OCI-LY3 (cell line): ENCODE results near the gene EIF4ENIF1.

ENCODE experiments used
- H2AFZ ChIP-seq: fragments of 200-600, 300-600 bp; shearing (Covaris generic); 2 replicates; pipeline ENCODE4 v1.6.0; 2014; ENCODE audit warnings: antibody characterized with exemption, low read depth, low read length
- H3K27ac ChIP-seq: fragments of 200-600, 300-600 bp; sonication (generic); 2 replicates; pipeline ENCODE4 v1.5.1; 2014; ENCODE audit warnings: mild to moderate bottlenecking, low read length, moderate library complexity, mixed read lengths
- H3K27me3 ChIP-seq: fragments of 200-600, 300-600 bp; sonication (generic); 2 replicates; pipeline ENCODE4 v1.6.1; 2014; ENCODE audit warnings: low read depth, low read length, mixed read lengths
- H3K36me3 ChIP-seq: fragments of 200-600, 300-600 bp; sonication (generic); replicated peaks from 2 replicates; pipeline ENCODE3; 2014; ENCODE audit warnings: low read depth, low read length, mixed read lengths
- H3K4me1 ChIP-seq: fragments of 300-600, 200-600 bp; sonication (generic); 2 replicates; pipeline ENCODE4 v1.6.1; 2014; ENCODE audit warnings: low read length, mixed read lengths
- H3K4me2 ChIP-seq: fragments of 200-600, 300-600 bp; sonication (generic); 2 replicates; pipeline ENCODE4 v1.6.1; 2014; ENCODE audit warnings: low read length, mixed read lengths
- H3K4me3 ChIP-seq: fragments of 300-600, 200-600 bp; sonication (generic); 2 replicates; pipeline ENCODE4 v1.5.1; 2014; ENCODE audit warnings: antibody characterized with exemption, mild to moderate bottlenecking, low read length, moderate library complexity
- H3K79me2 ChIP-seq: fragments of 300-600, 200-600 bp; shearing (Covaris generic); 2 replicates; pipeline ENCODE4 v1.6.1; 2014; ENCODE audit warnings: mild to moderate bottlenecking, low read length, mixed read lengths
- H3K9ac ChIP-seq: fragments of 300-600, 200-600 bp; shearing (Covaris generic); 2 replicates; pipeline ENCODE4 v1.6.0; 2014; ENCODE audit warnings: mild to moderate bottlenecking, low read length, moderate library complexity
- H3K9me3 ChIP-seq: fragments of 200-600, 300-600 bp; shearing (Covaris generic); 2 replicates; pipeline ENCODE4 v1.6.1; 2014; ENCODE audit warnings: low read length, mixed read lengths; ENCODE audit not compliant: insufficient read depth
- H4K20me1 ChIP-seq: fragments of 200-600, 300-600 bp; sonication (generic); 2 replicates; pipeline ENCODE4 v1.6.1; 2016; ENCODE audit warnings: low read length, mixed read lengths; ENCODE audit not compliant: insufficient read depth
- CTCF ChIP-seq: fragments of 200-600, 300-600 bp; sonication (generic); IDR thresholded peaks from 2 replicates; pipeline ENCODE4 v1.5.1; 2014; ENCODE audit warnings: antibody characterized with exemption, low read length, low read depth
- EZH2phosphoT487 ChIP-seq: fragments of 200-600 bp; shearing (Covaris generic); IDR thresholded peaks from 2 replicates; pipeline ENCODE4 v1.6.1; 2018; ENCODE audit warnings: antibody characterized with exemption, mixed run types, low read depth

The EIF4ENIF1 gene

GRCh38 chr22:31398231-31398630 lies 91.4 kb downstream of the EIF4ENIF1 start:
- Histone ChIP-seq H3K79me2 (peaks cover 39% of the 10 kb centered on the region), H3K4me2 (peak overlapping the region; percentile 88; the same call in 1 of the 2 replicates), H3K27me3 (0 out of 2 replicates have a peak, but pooled peaks cover 2% of the 10 kb centered on the region), H3K4me3 (no peak overlapping the region), H2AFZ (peak overlapping the region; percentile 12; the same call in 1 of the 2 replicates), H3K27ac (no peak overlapping the region), H3K9me3 (no peaks in the 10 kb centered on the region), H4K20me1 (no peaks in the 10 kb centered on the region; the same call in 1 of the 2 replicates), H3K9ac (no peak overlapping the region), H3K4me1 (peaks cover 15% of the 10 kb centered on the region), H3K36me3 (peaks cover 7% of the 10 kb centered on the region)
- TF ChIP-seq CTCF (no peak), EZH2phosphoT487 (no peak)

GRCh38 chr22:31394326-31394725 lies 95.3 kb downstream of the EIF4ENIF1 start:
- Histone ChIP-seq H4K20me1 (no peaks in the 10 kb centered on the region), H3K79me2 (peaks cover under 1% of the 10 kb centered on the region; the same call in 1 of the 2 replicates), H2AFZ (no peak overlapping the region), H3K4me2 (no peak overlapping the region), H3K36me3 (no peaks in the 10 kb centered on the region), H3K27ac (no peak overlapping the region), H3K9ac (no peak overlapping the region), H3K27me3 (0 out of 2 replicates have a peak, but pooled peaks cover 2% of the 10 kb centered on the region), H3K9me3 (no peaks in the 10 kb centered on the region), H3K4me3 (no peak overlapping the region), H3K4me1 (peaks cover 7% of the 10 kb centered on the region; the same call in 1 of the 2 replicates)
- TF ChIP-seq EZH2phosphoT487 (no peak), CTCF (no peak)

GRCh38 chr22:31393893-31394292 lies 95.7 kb downstream of the EIF4ENIF1 start:
- Histone ChIP-seq H2AFZ (no peak overlapping the region), H4K20me1 (no peaks in the 10 kb centered on the region), H3K9me3 (no peaks in the 10 kb centered on the region), H3K79me2 (no peaks in the 10 kb centered on the region), H3K4me3 (no peak overlapping the region), H3K27ac (no peak overlapping the region), H3K9ac (no peak overlapping the region), H3K27me3 (0 out of 2 replicates have a peak, but pooled peaks cover 2% of the 10 kb centered on the region), H3K4me1 (peaks cover 6% of the 10 kb centered on the region; the same call in 1 of the 2 replicates), H3K4me2 (no peak overlapping the region), H3K36me3 (no peaks in the 10 kb centered on the region)
- TF ChIP-seq CTCF = no peak
- TF ChIP-seq EZH2phosphoT487 = no peak
